H1 (cell line): Measurements from ENCODE around the gene UTP14A. TPM values are rescaled to one million over a fixed set of nuclear protein-coding genes. Genes with fewer than 3 reads are reported as not detected.

Source experiments
- ATF3 ChIP-seq: IDR thresholded peaks from 2 replicates; pipeline ENCODE4 v1.6.1; 2011; ENCODE audit warnings: low read depth, mild to moderate bottlenecking, low read length; ENCODE audit not compliant: insufficient read depth
- BRCA1 ChIP-seq: IDR thresholded peaks from 2 replicates; pipeline ENCODE4 v1.6.1; 2012; ENCODE audit warnings: low read depth, low read length, improper control_type of control experiment
- CHD2 ChIP-seq: IDR thresholded peaks from 2 replicates; pipeline ENCODE4 v1.6.1; 2012; ENCODE audit warnings: low read length, improper control_type of control experiment
- CREB1 ChIP-seq: IDR thresholded peaks from 2 replicates; pipeline ENCODE4 v1.6.1; 2012; ENCODE audit warnings: inconsistent platforms
- CTCF ChIP-seq, 3 experiments: IDR thresholded peaks; 1 replicate in 2 of 3; 2 replicates in 1 of 3; pipeline versions ENCODE4 v1.5.1 to v1.6.1; 2011; ENCODE audit warnings: low read length in 3 of 3, mild to moderate bottlenecking in 3 of 3, inconsistent platforms in 2 of 3, low read depth in 1 of 3, moderate library complexity in 1 of 3; ENCODE audit not compliant: insufficient read depth in 1 of 3; ENCODE audit errors: control extremely low read depth in 1 of 3
- EGR1 ChIP-seq: IDR thresholded peaks from 2 replicates; pipeline ENCODE4 v1.6.1; 2011; ENCODE audit warnings: low read depth, low read length, borderline replicate concordance
- KDM1A ChIP-seq: fragments of 200-600, 300-600 bp; sonication (generic); IDR thresholded peaks from 2 replicates; pipeline ENCODE4 v1.7.1; 2016; ENCODE audit warnings: mild to moderate bottlenecking, low read length, borderline replicate concordance
- MAX ChIP-seq: IDR thresholded peaks from 2 replicates; pipeline ENCODE4 v1.6.1; 2012; ENCODE audit warnings: inconsistent platforms
- NRF1 ChIP-seq: IDR thresholded peaks from 2 replicates; pipeline ENCODE4 v1.6.1; 2011; ENCODE audit warnings: mild to moderate bottlenecking, low read depth, low read length, improper control_type of control experiment
- POLR2AphosphoS5 ChIP-seq: IDR thresholded peaks from 2 replicates; pipeline ENCODE4 v1.6.1; 2011; ENCODE audit warnings: low read depth, low read length
- POU5F1 ChIP-seq: IDR thresholded peaks from 2 replicates; pipeline ENCODE4 v1.6.1; 2011; ENCODE audit warnings: low read depth, mild to moderate bottlenecking, low read length, moderate library complexity
- RBBP5 ChIP-seq: IDR thresholded peaks from 2 replicates; pipeline ENCODE4 v1.7.1; 2012; ENCODE audit warnings: low read depth, mild to moderate bottlenecking, inconsistent platforms, low read length, moderate library complexity, borderline replicate concordance
- SAP30 ChIP-seq: fragments of 300-600 bp; sonication (generic); IDR thresholded peaks from 2 replicates; pipeline ENCODE4 v1.7.1; 2012; ENCODE audit warnings: low read length, moderate library complexity, mild to moderate bottlenecking, inconsistent platforms; ENCODE audit not compliant: insufficient read depth, insufficient replicate concordance
- SIN3A ChIP-seq, 2 experiments: IDR thresholded peaks in 1 of 2; conservative IDR thresholded peaks in 1 of 2; 2 replicates each; pipeline ENCODE4 v1.6.1; 2011 to 2012; ENCODE audit warnings: low read length in 2 of 2, improper control_type of control experiment in 1 of 2, low read depth in 1 of 2, mild to moderate bottlenecking in 1 of 2
- SP1 ChIP-seq: IDR thresholded peaks from 2 replicates; pipeline ENCODE4 v1.6.1; 2011; ENCODE audit warnings: low read depth, low read length
- SP4 ChIP-seq: IDR thresholded peaks from 2 replicates; pipeline ENCODE4 v1.6.1; 2012; ENCODE audit warnings: low read length, inconsistent platforms
- SRF ChIP-seq: IDR thresholded peaks from 2 replicates; pipeline ENCODE4 v1.6.1; 2011; ENCODE audit warnings: mild to moderate bottlenecking, low read depth, low read length, moderate library complexity
- TBP ChIP-seq: IDR thresholded peaks from 2 replicates; pipeline ENCODE4 v1.6.1; 2011; ENCODE audit warnings: low read depth, low read length, improper control_type of control experiment
- TCF12 ChIP-seq: IDR thresholded peaks from 2 replicates; pipeline ENCODE4 v1.6.1; 2011; ENCODE audit warnings: low read depth, mild to moderate bottlenecking, low read length
- USF2 ChIP-seq: IDR thresholded peaks from 2 replicates; pipeline ENCODE4 v1.6.1; 2011; ENCODE audit warnings: low read length, improper control_type of control experiment
- ZNF274 ChIP-seq: IDR thresholded peaks from 2 replicates; pipeline ENCODE4 v1.7.0; 2012; ENCODE audit warnings: low read length, borderline replicate concordance; ENCODE audit errors: extremely low read depth
- polyA plus RNA-seq, 7 experiments: library from polyadenylated mRNA; depleted of rRNA in 3 of 7; stranded (reverse) in 5 of 7; unstranded in 2 of 7; fragments of >200 nt in 5 of 7; fragments of 200-250 nt in 2 of 7; gene quantifications; 1 replicate in 5 of 7; 2 replicates in 1 of 7; 4 replicates in 1 of 7; pipeline versions ENCODE4 v1.2.1 to v1.2.3, GENCODE V29; 2011 to 2013; ENCODE audit warnings: missing spikeins in 2 of 7, mixed read lengths in 2 of 7
- total RNA-seq: library from RNA; stranded (reverse); fragmentation: NEBNext Ultra II Directional; extraction: Animal tissue kit (Norgen Biotek cat#: 25700); gene quantifications from 2 replicates; pipeline ENCODE4 v1.2.1, GENCODE V29; 2021

The UTP14A gene
- total and polyA plus RNA-seq, 2 of the 8 experiments (the other 6 are each of a cell fraction or from before 2014, with no cell fraction given) = 4.5 to 24.0 TPM

DNA sequence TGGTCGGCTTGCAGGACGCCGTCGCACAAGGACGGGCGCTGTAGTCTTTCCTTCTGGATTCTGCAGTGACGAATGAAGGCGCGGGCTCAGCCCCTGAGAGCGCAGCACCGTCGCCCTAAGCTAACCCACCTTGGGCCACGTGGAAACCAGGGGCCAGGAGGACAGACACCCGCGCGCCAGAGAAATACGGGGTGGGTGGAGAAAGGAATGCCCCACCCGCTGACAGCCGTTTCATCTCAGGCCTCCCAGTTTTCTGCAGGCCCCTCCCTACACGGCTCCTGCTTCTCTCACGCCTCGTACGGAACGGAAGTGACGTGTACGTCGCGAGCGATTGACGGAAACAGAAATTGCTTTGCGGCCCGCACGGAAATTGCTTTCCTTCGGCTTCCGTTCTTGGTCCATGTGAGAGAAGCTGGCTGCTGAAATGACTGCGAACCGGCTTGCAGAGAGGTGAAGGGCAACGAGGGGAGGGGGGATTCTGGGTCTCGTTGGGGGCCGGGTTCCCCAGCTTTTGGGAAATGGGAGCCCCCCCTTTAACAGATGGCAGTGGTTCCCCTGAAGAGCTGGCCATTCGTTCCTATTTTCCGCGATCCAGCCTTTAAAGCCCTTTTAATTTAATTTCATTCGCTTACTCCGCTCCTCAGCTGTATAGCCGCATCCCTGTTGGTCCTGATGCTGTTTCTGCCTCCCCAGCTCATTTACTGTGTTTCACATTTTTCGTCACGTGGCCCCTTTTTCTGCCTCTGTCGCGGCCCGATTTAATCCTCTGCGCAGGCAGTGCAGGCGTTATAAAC, at the start of gene UTP14A (continued):
- TF ChIP-seq USF2 (no peak), POU5F1 (no peak), CREB1 (peak; percentile 94), TCF12 (no peak), ATF3 (no peak), POLR2AphosphoS5 (peak; percentile 25; the same call in 1 of the 2 replicates), KDM1A (no peak), SP4 (no peak), EGR1 (no peak), CHD2 (no peak), SIN3A (conservative IDR thresholded peaks at IDR 0.05 in 1 of 2, IDR thresholded peaks at IDR 0.05 in 1 of 2; ENCODE audit: low read depth in 1 of 2, low read length in 2 of 2) (no peak), SAP30 (no peak), MAX (peak; percentile 92), ZNF274 (no peak), SP1 (no peak), RBBP5 (no peak), SRF (no peak), BRCA1 (no peak), NRF1 (no peak), CTCF (IDR thresholded peaks at IDR 0.05; ENCODE audit: control extremely low read depth in 1 of 3, insufficient read depth in 1 of 3, low read depth in 1 of 3, low read length in 3 of 3) (no peak), TBP (no peak; the same call in none of the 2 replicates)
